HFFc6 (cell line): ENCODE measurements around the gene E2F4. TPM values are rescaled to one million over a fixed set of nuclear protein-coding genes. Genes with fewer than 3 reads are reported as not detected.

Source experiments
- DNase-seq: peaks from one replicate; pipeline ENCODE4 v3.0.0-alpha.2; 2018
- H3K27ac Mint-ChIP-seq: 2 replicates; pipeline ENCODE4 v1.8.0; 2020; ENCODE audit warnings: mild to moderate bottlenecking, mixed read lengths
- H3K27me3 Mint-ChIP-seq: 2 replicates; pipeline ENCODE4 v1.8.0; 2021; ENCODE audit warnings: mild to moderate bottlenecking, moderate library complexity, mixed read lengths; ENCODE audit not compliant: insufficient read depth
- H3K36me3 Mint-ChIP-seq: 2 replicates; pipeline ENCODE4 v1.8.0; 2021; ENCODE audit warnings: low read depth, mixed read lengths
- H3K4me1 Mint-ChIP-seq: 2 replicates; pipeline ENCODE4 v1.8.0; 2020; ENCODE audit warnings: low read depth, mixed read lengths
- H3K4me3 Mint-ChIP-seq: 2 replicates; pipeline ENCODE4 v1.8.0; 2020; ENCODE audit warnings: mild to moderate bottlenecking, moderate library complexity, mixed read lengths
- H3K9me3 Mint-ChIP-seq: 2 replicates; pipeline ENCODE4 v1.8.0; 2020; ENCODE audit warnings: mild to moderate bottlenecking, mixed read lengths
- CTCF ChIP-seq: fragments of 200-600 bp; sonication (generic); IDR thresholded peaks from 2 replicates; pipeline ENCODE4 v1.5.0; 2021; ENCODE audit warnings: antibody characterized with exemption, mild to moderate bottlenecking
- total RNA-seq, 6 experiments: library from RNA; stranded (reverse); fragmentation: NEBNext Ultra II Directional; extraction: Animal tissue kit (Norgen Biotek cat#: 25700); gene quantifications; 2 replicates in 1 of 6; 3 replicates in 5 of 6; pipeline ENCODE4 v1.2.3, GENCODE V29; 2021

Gene E2F4
- total RNA-seq, 6 experiments from 2014 or later = 52.9 to 64.7 (median 61.0) TPM

GRCh38 chr16:67238278-67238575 is 46.3 kb downstream of the E2F4 start:
- TF ChIP-seq CTCF = no peak
- Mint-ChIP-seq H3K4me1 (peaks cover 34% of the 10 kb centered on the region), H3K27ac (peak overlapping the region; percentile 9; the same call in 1 of the 2 replicates), H3K9me3 (no peaks in the 10 kb centered on the region), H3K27me3 (peaks cover 5% of the 10 kb centered on the region), H3K4me3 (no peak overlapping the region), H3K36me3 (peaks cover 37% of the 10 kb centered on the region)
- DNase-seq = no peak

- H3K27ac Mint-ChIP-seq = peak overlapping the region; percentile 45; the same call in 1 of the 2 replicates
- TF ChIP-seq CTCF = no peak
- H3K4me3 Mint-ChIP-seq = no peak overlapping the region
- peaks cover 33% of the 10 kb centered on the region for H3K36me3 Mint-ChIP-seq
- H3K9me3 Mint-ChIP-seq = no peaks in the 10 kb centered on the region
- peaks cover 5% of the 10 kb centered on the region for H3K27me3 Mint-ChIP-seq
- no peak for DNase-seq
- peaks cover 41% of the 10 kb centered on the region for H3K4me1 Mint-ChIP-seq
Measured at GRCh38 chr16:67238806-67239470, 47.0 kb downstream of the E2F4 start.

- Mint-ChIP-seq H3K27ac (peak overlapping the region; percentile 99), H3K4me3 (peak overlapping the region; percentile 56), H3K27me3 (peaks cover 6% of the 10 kb centered on the region), H3K4me1 (peaks cover 56% of the 10 kb centered on the region), H3K9me3 (no peaks in the 10 kb centered on the region), H3K36me3 (peaks cover 27% of the 10 kb centered on the region)
- peak; percentile 37 for DNase-seq
- no peak for TF ChIP-seq CTCF
Measured at GRCh38 chr16:67240506-67240905, 48.6 kb downstream of the E2F4 start.

- peaks cover 6% of the 10 kb centered on the region for H3K27me3 Mint-ChIP-seq
- peaks cover 23% of the 10 kb centered on the region for H3K36me3 Mint-ChIP-seq
- peak overlapping the region; percentile 58 for H3K4me3 Mint-ChIP-seq
- TF ChIP-seq CTCF = no peak
- DNase-seq = peak; percentile 93
- H3K9me3 Mint-ChIP-seq = no peaks in the 10 kb centered on the region
- H3K27ac Mint-ChIP-seq = peak overlapping the region; percentile 99
- peaks cover 56% of the 10 kb centered on the region for H3K4me1 Mint-ChIP-seq
Measured at GRCh38 chr16:67241008-67241900, 49.3 kb downstream of the E2F4 start.

GRCh38 chr16:67242138-67242730 is 50.3 kb downstream of the E2F4 start:
- no peak for TF ChIP-seq CTCF
- Mint-ChIP-seq H3K4me1 (peaks cover 56% of the 10 kb centered on the region), H3K27me3 (peaks cover 6% of the 10 kb centered on the region), H3K9me3 (no peaks in the 10 kb centered on the region), H3K36me3 (peaks cover 15% of the 10 kb centered on the region), H3K4me3 (peak overlapping the region; percentile 36), H3K27ac (peak overlapping the region; percentile 99)
- DNase-seq = no peak
